Spleen (tissue), 11 donors: Measurements from ENCODE around the gene PAQR7. TPM values are rescaled to one million over a fixed set of nuclear protein-coding genes. Genes with fewer than 3 reads are reported as not detected.

Source experiments
- DNase-seq: peaks from one replicate; pipeline ENCODE4 v3.0.0-alpha.2; 2020
- H3K27ac ChIP-seq, 8 donors: fragments of 200-600 bp; sonication (generic) in 7 of 8; 1 replicate in 4 of 8; 2 replicates in 4 of 8; pipeline versions ENCODE4 v1.5.0 to v1.8.0; 2016 to 2021; ENCODE audit warnings: inconsistent platforms in 4 of 8, mild to moderate bottlenecking in 4 of 8, moderate library complexity in 1 of 8
- H3K27me3 ChIP-seq, 7 donors: fragments of 200-600 bp; sonication (generic) in 6 of 7; replicated peaks in 1 of 7; 1 replicate in 4 of 7; 2 replicates in 3 of 7; pipeline versions ENCODE4 v1.5.0 to v1.8.0; 2016 to 2021; ENCODE audit warnings: inconsistent platforms in 3 of 7, mild to moderate bottlenecking in 1 of 7
- H3K36me3 ChIP-seq, 6 donors: fragments of 200-600 bp; sonication (generic) in 5 of 6; 1 replicate in 4 of 6; 2 replicates in 2 of 6; pipeline versions ENCODE4 v1.5.0 to v1.8.0; 2016 to 2021; ENCODE audit warnings: inconsistent platforms in 2 of 6
- H3K4me1 ChIP-seq, 6 donors: fragments of 200-600 bp; sonication (generic) in 5 of 6; 1 replicate in 3 of 6; 2 replicates in 3 of 6; pipeline versions ENCODE4 v1.5.0 to v1.8.0; 2016 to 2021; ENCODE audit warnings: inconsistent platforms in 3 of 6
- H3K4me3 ChIP-seq, 8 donors: fragments of 200-600 bp; sonication (generic) in 7 of 8; 1 replicate in 4 of 8; 2 replicates in 4 of 8; pipeline versions ENCODE4 v1.5.0 to v1.8.0; 2016 to 2021; ENCODE audit warnings: inconsistent platforms in 4 of 8, mild to moderate bottlenecking in 4 of 8, moderate library complexity in 2 of 8
- H3K9me3 ChIP-seq, 8 donors: fragments of 200-600 bp; sonication (generic) in 7 of 8; 1 replicate in 4 of 8; 2 replicates in 4 of 8; pipeline versions ENCODE4 v1.5.0 to v1.8.0; 2016 to 2021; ENCODE audit warnings: inconsistent platforms in 4 of 8
- POLR2A ChIP-seq, 3 donors: fragments of 450-650 bp; IDR thresholded peaks; one replicate each; pipeline ENCODE4 v1.5.1; 2017; ENCODE audit warnings: antibody characterized with exemption in 3 of 3, mild to moderate bottlenecking in 1 of 3
- POLR2AphosphoS5 ChIP-seq, 3 donors: sonication (generic); formaldehyde crosslinking; IDR thresholded peaks; one replicate each; pipeline ENCODE4 v1.5.1; 2017; ENCODE audit warnings: antibody characterized with exemption in 3 of 3
- WGBS, 5 donors: extraction: QIAGEN DNeasy Blood & Tissue Kit in 3 of 5; methylation state at CpG; one replicate each; pipeline versions ENCODE4 v1.1.5 to v1.1.7; 2013 to 2018; 5-methylcytosine and 5-hydroxymethylcytosine counted together
- intact Hi-C: fragments of 100-400 bp; cut with DNase I; formaldehyde crosslinking; loops from one replicate; pipeline ENCODE4 v1.15.0; 2023; ENCODE audit warnings: low total_unique reads
- polyA plus RNA-seq, 3 donors: library from polyadenylated mRNA; stranded (reverse); fragments of 200-250 nt; gene quantifications; one replicate each; pipeline ENCODE4 v1.2.1, GENCODE V29; 2013
- total RNA-seq, 7 donors: library from RNA; depleted of rRNA in 3 of 7; stranded (reverse); fragments of >200 nt in 3 of 7; fragmentation: NEBNext Ultra II Directional in 4 of 7; extraction: Animal tissue kit (Norgen Biotek cat#: 25700) in 4 of 7; gene quantifications; one replicate each; pipeline versions ENCODE4 v1.1.0 to v1.2.1, GENCODE V29; 2016 to 2021
- TF ChIP-seq, protein P1 (sequence below), 11 experiments: fragments of 200-600 bp in 7 of 11; fragments of 450-650 bp in 4 of 11; sonication (generic) in 4 of 11; IDR thresholded peaks in 8 of 11; conservative IDR thresholded peaks in 3 of 11; 1 replicate in 7 of 11; 2 replicates in 4 of 11; pipeline versions ENCODE4 v1.4.0 to v1.8.0; 2016 to 2021; ENCODE audit warnings: antibody characterized with exemption in 11 of 11, inconsistent platforms in 4 of 11, mild to moderate bottlenecking in 1 of 11
- donor health status: healthy with polysubstance abuse.
- donor health status: DM: no; HTN: no; CAD: no; lungs with moderate emphysema.
- donor health status: DM: no; HTN: no; CAD: no.
- donor health status: Bipolar disorder and iron deficiency.
- donor health status: healthy.
- donor health status: DM: no; HTN: no; CAD: no.
- donor health status: DM: yes; HTN: yes; CAD: no.

PAQR7 gene
- total and polyA plus RNA-seq, 10 donors: 3.0 to 14.2 (median 9.3) TPM

DNA sequence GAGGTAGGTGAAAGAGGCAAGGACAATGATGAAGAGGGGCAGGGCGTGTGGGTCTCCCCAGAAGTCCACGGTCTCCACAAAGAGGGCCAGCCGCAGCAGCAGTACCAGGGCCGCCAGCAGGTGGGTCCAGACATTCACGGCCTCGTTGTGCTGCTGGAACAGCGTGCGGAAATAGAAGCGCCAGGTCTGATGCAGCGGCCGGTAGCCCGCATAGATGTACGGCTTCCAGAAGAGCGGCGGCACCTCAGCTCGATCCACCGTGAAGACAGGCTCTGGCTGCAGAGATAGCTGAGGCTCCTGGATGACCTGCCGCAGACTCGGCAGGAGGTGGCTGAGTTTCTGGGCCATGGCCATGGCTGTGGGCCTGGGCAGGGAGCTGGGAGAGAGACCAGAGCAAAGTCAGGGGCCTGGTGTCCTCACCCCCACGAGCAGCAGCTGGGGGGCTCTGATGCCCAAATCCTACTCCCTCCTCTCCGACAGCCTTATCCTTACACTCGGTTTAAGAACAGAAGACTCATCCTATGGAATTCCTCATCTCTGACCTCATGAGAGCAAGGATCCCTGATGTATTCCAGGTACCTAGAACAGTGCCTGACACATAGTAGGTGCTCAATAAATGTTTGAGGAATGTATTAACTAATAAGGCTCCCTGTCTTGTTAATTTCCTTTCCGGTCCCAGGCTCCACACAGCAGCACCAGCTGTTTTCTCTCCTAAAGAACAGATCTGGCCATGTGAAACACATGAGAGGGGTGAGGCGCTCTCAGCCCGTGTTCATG is 11.8 kb downstream of the PAQR7 start:
- intact Hi-C loops: no loop called here
- H3K4me1 ChIP-seq: peaks cover 10 to 36% (median 29%) of the 10 kb centered on the region in 6 donors
- H3K36me3 ChIP-seq: peaks cover 0 to 45% (median 10%) of the 10 kb centered on the region in 6 donors
- no peak for DNase-seq
- no peak overlapping the region for H3K4me3 ChIP-seq
- no peak overlapping the region for H3K27ac ChIP-seq
- WGBS, 5 donors: 92 to 96% (median 94%) methylated on average over 25 of the region's 25 CpGs
- no peaks in the 10 kb centered on the region for H3K27me3 ChIP-seq
- TF ChIP-seq POLR2A (IDR thresholded peaks at IDR 0.05) (no peak), POLR2AphosphoS5 (IDR thresholded peaks at IDR 0.05) (peak in 1 of 3 donors; percentile 34)
- H3K9me3 ChIP-seq: no peaks in the 10 kb centered on the region

DNA sequence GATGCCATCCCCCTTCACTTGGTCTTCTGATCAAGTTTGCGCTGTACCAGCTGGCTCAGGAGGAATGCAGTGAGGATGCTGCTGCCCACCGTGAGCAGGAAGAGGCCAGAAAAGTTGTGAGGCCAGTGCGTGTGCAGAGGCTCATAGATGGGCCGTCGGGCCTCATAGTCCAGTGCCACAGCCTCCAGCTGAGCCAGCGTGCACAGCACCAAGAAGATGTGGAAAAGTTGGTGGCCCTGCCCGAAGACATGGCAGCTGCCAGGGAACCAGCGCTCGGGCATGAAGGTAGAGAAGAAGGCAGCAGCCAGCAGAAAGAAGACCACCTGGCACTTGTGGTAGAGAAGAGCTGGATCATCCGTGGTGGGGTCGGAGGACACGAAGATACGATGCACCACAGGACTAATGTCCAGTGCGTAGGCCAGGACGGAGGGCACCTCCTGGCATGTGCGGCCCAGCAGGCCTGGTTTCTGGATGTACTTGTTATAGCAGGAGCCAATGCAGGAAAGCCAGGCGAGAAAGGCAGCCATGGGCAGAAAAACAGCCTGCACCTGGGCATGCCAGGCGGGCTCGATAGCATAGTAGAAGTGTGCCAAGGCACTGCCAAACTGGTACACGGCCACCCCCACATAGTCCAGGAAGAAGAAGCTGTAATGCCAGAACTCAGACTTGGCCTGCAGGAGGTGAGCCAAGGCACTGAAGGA is 12.6 kb downstream of the PAQR7 start:
- no peak for TF ChIP-seq POLR2AphosphoS5 (IDR thresholded peaks at IDR 0.05)
- H3K36me3 ChIP-seq: peaks cover 0 to 38% (median 10%) of the 10 kb centered on the region in 6 donors
- H3K27me3 ChIP-seq: no peaks in the 10 kb centered on the region
- H3K27ac ChIP-seq: no peak overlapping the region
- DNase-seq: no peak
- intact Hi-C loops: no loop called here
- no peak overlapping the region for H3K4me3 ChIP-seq
- 90 to 96% (median 94%) methylated on average over 20 of the region's 20 CpGs for WGBS, 5 donors
- H3K4me1 ChIP-seq: peaks cover 12 to 43% (median 33%) of the 10 kb centered on the region in 6 donors
- H3K9me3 ChIP-seq: no peaks in the 10 kb centered on the region

DNA sequence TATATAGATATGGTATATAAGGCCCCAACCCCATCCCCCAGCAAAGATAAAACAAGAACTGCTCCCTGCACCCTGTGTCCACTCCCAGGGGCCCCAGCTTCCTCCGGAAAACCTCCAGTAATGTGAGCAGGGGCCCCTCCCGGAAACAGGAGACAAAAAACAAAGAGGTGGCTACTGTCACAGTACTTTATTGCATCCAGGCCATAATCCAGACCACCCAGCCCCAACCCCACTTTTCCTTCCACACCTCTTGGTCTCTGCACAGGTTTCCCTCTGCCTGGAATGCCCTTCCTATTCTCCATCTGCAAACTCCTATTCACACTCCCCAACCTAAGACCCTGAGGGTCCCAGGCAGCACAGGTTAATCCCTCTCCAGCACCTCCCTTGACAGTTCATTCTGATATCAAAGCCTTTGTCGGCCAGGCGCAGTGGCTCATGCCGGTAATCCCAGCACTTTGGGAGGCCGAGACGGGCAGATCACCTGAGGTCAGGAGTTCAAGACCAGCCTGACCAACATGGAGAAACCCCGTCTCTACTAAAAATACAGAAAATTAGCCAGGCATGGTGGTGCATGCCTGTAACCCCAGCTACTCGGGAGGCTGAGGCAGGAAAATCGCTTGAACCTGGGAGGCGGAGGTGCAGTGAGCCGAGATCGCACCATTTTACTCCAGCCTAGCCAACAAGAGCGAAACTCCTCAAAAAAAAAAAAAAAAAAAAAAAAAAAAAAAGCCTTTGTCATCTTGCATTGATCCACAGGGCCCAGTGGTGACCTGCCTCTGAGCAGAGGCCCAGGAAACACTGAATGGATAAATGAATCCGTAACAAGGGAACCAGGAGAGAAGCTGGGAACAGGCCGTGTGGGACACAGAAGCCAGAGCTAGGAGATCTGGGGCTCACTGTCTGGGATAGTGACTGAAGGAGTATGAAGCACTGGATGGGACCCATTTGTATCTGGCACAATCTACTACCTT is 13.9 kb downstream of the PAQR7 start:
- Histone ChIP-seq H3K27ac (peak overlapping the region in 6 of 8 donors; percentile 9 to 91 (median 44)), H3K36me3 (peaks cover 0 to 33% (median 10%) of the 10 kb centered on the region in 6 donors), H3K9me3 (no peaks in the 10 kb centered on the region), H3K4me1 (peaks cover 12 to 43% (median 33%) of the 10 kb centered on the region in 6 donors), H3K4me3 (peak overlapping the region in 2 of 8 donors; percentile 58 to 67), H3K27me3 (no peaks in the 10 kb centered on the region)
- WGBS, 5 donors: 55 to 68% (median 60%) methylated on average over 16 of the region's 16 CpGs
- no peak for DNase-seq
- TF ChIP-seq, protein P1, sequence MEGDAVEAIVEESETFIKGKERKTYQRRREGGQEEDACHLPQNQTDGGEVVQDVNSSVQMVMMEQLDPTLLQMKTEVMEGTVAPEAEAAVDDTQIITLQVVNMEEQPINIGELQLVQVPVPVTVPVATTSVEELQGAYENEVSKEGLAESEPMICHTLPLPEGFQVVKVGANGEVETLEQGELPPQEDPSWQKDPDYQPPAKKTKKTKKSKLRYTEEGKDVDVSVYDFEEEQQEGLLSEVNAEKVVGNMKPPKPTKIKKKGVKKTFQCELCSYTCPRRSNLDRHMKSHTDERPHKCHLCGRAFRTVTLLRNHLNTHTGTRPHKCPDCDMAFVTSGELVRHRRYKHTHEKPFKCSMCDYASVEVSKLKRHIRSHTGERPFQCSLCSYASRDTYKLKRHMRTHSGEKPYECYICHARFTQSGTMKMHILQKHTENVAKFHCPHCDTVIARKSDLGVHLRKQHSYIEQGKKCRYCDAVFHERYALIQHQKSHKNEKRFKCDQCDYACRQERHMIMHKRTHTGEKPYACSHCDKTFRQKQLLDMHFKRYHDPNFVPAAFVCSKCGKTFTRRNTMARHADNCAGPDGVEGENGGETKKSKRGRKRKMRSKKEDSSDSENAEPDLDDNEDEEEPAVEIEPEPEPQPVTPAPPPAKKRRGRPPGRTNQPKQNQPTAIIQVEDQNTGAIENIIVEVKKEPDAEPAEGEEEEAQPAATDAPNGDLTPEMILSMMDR (IDR thresholded peaks at IDR 0.05 in 8 of 11, conservative IDR thresholded peaks at IDR 0.05 in 3 of 11): no peak
- TF ChIP-seq POLR2A (IDR thresholded peaks at IDR 0.05): no peak
- TF ChIP-seq POLR2AphosphoS5 (IDR thresholded peaks at IDR 0.05): no peak
- intact Hi-C loops: no loop called here

DNA sequence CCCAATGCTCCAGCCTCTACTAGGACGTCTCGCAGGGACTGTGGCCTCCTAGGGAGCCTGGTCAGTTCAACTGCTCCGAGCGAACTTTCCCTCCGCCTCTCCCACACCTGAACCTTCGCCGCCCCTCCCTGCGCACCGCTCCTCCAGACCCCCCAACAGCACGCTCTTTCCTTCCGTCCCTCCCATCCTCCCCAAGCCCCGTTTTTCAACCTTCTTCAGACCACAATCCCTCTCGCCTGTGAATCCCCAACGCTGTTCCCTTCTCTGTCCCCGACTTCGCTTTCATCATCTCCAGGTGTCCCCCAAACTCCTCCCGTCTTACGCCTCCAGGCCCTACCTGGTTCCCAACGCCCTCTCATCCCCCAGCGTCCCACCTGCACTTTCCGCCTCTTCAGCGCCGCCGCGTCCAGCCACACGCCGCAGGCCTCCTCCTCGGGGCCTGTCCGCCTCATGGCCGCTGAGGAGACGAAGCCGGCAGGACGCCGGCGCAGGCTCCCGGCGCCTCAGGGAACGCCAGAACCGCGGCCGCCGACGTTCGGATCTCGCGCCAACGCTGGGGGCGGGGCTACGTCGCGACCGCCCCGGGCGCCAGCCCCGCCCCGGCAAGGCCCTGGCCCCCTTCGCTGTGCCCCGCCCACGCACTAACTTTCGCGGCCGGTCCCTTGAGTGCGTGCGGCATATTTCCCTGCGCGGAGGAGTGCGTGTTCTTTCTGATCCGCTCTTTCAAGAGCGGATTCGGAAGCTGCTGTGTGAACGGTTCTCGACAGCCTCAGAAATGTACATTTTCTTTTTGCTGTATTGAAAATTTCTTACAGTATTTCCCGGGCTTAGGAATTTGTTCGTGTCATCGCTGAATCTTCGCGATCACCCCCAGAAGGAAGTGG is 16.4 kb downstream of the PAQR7 start, which contains the start of gene AUNIP:
TSS of gene AUNIP (minus strand) at position 552 of the 884 bp plus-strand sequence. CDS start at position 452, 100 bp downstream.
- peak; percentile 97 for DNase-seq
- intact Hi-C loops: no loop called here
- Histone ChIP-seq H3K4me1 (peaks cover 12 to 43% (median 33%) of the 10 kb centered on the region in 6 donors), H3K27ac (peak within 1 kb of the TSS; percentile 32 to 91 (median 86)), H3K36me3 (peaks cover 0 to 20% (median 10%) of the 10 kb centered on the region in 6 donors), H3K9me3 (no peaks in the 10 kb centered on the region), H3K27me3 (no peaks in the 10 kb centered on the region), H3K4me3 (peak within 1 kb of the TSS; percentile 2 to 67 (median 50))
- whole genome bisulfite sequencing, 5 donors: 1 to 2% (median 1%) methylated on average over 57 to 77 of the region's 77 CpGs
- TF ChIP-seq POLR2A (IDR thresholded peaks at IDR 0.05) (peak in 1 of 3 donors; percentile 70), POLR2AphosphoS5 (IDR thresholded peaks at IDR 0.05) (peak; percentile 94 to 97 (median 96))
- TF ChIP-seq, protein P1 (IDR thresholded peaks at IDR 0.05 in 8 of 11, conservative IDR thresholded peaks at IDR 0.05 in 3 of 11): peak in 2 of 11 experiments; percentile 26 to 37
